ENCODE measurements around the gene RCSD1. TPM values are rescaled to one million over a fixed set of nuclear protein-coding genes. Genes with fewer than 3 reads are reported as not detected.

Gene RCSD1
- total and polyA plus RNA-seq, 2 donors from 2014 or later, result 3.9 to 18.3 TPM

DNA sequence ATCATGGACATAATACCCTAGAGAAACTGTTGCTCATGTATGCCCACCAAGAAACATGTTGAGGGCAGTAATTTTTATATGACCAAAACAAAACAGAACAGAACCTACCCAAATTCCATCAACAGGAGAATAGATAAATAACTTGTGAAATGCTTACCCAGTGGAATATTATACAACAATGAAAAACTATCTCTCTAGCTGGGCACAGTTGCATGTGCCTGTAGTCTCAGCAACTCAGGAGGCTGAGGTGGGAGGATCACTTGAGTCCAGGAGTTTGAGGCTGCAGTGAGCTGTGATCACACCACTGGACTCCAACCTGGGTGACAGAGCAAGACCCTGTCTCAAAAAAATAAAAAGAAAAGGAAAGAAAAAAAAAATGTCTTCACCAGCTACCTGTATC lies 37.6 kb upstream of the RCSD1 start:
- H3K27ac ChIP-seq (ENCODE audit: low read depth in 2 of 2, low read length in 2 of 2), result no peak overlapping the region
- no peak for DNase-seq
- H3K36me3 ChIP-seq (ENCODE audit: control insufficient read depth in 2 of 3, insufficient read depth in 3 of 3, low read length in 3 of 3), result no peaks in the 10 kb centered on the region
- H3K4me3 ChIP-seq (ENCODE audit: low read length in 3 of 3), result no peak overlapping the region
- no peaks in the 10 kb centered on the region for H3K9me3 ChIP-seq (ENCODE audit: control insufficient read depth in 2 of 3, insufficient read depth in 1 of 3, low read length in 3 of 3)
- no peaks in the 10 kb centered on the region for H3K27me3 ChIP-seq (ENCODE audit: control insufficient read depth, insufficient read depth, low read length)
- H3K4me1 ChIP-seq (ENCODE audit: control insufficient read depth in 2 of 3, insufficient read depth in 2 of 3, low read depth in 1 of 3, low read length in 3 of 3), result no peaks in the 10 kb centered on the region
- TF ChIP-seq, protein P1, sequence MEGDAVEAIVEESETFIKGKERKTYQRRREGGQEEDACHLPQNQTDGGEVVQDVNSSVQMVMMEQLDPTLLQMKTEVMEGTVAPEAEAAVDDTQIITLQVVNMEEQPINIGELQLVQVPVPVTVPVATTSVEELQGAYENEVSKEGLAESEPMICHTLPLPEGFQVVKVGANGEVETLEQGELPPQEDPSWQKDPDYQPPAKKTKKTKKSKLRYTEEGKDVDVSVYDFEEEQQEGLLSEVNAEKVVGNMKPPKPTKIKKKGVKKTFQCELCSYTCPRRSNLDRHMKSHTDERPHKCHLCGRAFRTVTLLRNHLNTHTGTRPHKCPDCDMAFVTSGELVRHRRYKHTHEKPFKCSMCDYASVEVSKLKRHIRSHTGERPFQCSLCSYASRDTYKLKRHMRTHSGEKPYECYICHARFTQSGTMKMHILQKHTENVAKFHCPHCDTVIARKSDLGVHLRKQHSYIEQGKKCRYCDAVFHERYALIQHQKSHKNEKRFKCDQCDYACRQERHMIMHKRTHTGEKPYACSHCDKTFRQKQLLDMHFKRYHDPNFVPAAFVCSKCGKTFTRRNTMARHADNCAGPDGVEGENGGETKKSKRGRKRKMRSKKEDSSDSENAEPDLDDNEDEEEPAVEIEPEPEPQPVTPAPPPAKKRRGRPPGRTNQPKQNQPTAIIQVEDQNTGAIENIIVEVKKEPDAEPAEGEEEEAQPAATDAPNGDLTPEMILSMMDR (IDR thresholded peaks at IDR 0.05; ENCODE audit: borderline replicate concordance, extremely low read depth, insufficient read depth), result no peak
- H3K9ac ChIP-seq (ENCODE audit: low read length in 3 of 3), result no peak overlapping the region
- FAIRE-seq, result no peak
- intact Hi-C loops (cut with DNase I), result no loop called here

DNA sequence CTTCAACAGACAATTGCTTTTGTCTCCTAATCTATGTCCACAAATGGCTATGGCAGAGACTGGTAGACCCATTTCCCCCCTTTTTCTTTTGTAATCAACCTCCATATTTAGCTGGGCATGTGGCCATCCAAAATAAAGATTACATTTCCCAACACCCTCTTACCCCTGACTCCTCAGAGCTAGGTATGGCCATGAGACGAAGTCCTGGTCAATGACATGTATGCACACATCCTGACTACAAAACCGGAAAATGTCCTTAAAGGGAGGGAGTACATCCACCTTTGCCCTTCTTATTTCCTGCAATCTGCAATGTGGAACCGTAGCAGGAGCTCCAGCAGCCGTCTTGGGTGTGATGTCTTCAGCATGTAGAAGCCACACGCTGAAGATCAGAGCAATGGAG lies 36.2 kb upstream of the RCSD1 start:
- H3K9me3 ChIP-seq (ENCODE audit: control insufficient read depth in 2 of 3, insufficient read depth in 1 of 3, low read length in 3 of 3), result no peaks in the 10 kb centered on the region
- TF ChIP-seq, protein P1 (IDR thresholded peaks at IDR 0.05; ENCODE audit: borderline replicate concordance, extremely low read depth, insufficient read depth), result no peak
- FAIRE-seq, result no peak

DNA sequence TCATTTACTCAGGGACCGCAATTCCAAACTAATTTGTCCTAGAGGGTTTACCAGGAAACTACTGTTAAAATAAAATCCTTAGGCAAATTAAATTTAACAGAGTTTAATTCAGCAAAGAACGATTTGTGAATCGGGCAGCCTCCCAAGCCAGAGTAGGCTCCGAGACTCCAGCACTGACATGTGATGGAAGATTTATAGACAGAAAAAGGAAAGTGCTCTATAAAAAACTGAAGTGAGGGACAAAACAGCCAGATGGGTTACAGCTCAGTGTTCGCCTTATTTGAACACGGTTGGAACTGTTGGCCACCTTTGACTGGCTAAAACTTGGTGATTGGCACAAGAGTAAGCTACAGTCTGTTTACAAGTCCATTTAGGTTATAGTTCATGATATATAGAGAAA lies 35.2 kb upstream of the RCSD1 start:
- intact Hi-C loops (cut with DNase I), result no loop called here
- no peak overlapping the region for H3K9ac ChIP-seq (ENCODE audit: low read length in 3 of 3)
- no peaks in the 10 kb centered on the region for H3K27me3 ChIP-seq (ENCODE audit: control insufficient read depth, insufficient read depth, low read length)
- peak in 2 of 5 donors; percentile 25 to 70 for DNase-seq
- no peaks in the 10 kb centered on the region for H3K9me3 ChIP-seq (ENCODE audit: control insufficient read depth in 2 of 3, insufficient read depth in 1 of 3, low read length in 3 of 3)
- H3K27ac ChIP-seq (ENCODE audit: low read depth in 2 of 2, low read length in 2 of 2), result no peak overlapping the region
- H3K4me3 ChIP-seq (ENCODE audit: low read length in 3 of 3), result no peak overlapping the region
- no peak for FAIRE-seq
- H3K36me3 ChIP-seq (ENCODE audit: control insufficient read depth in 2 of 3, insufficient read depth in 3 of 3, low read length in 3 of 3), result no peaks in the 10 kb centered on the region
- no peaks in the 10 kb centered on the region for H3K4me1 ChIP-seq (ENCODE audit: control insufficient read depth in 2 of 3, insufficient read depth in 2 of 3, low read depth in 1 of 3, low read length in 3 of 3)
- TF ChIP-seq, protein P1 (IDR thresholded peaks at IDR 0.05; ENCODE audit: borderline replicate concordance, extremely low read depth, insufficient read depth), result no peak

More for the DNA sequence above, 36.2 kb upstream of the RCSD1 start:
- H3K27me3 ChIP-seq (ENCODE audit: control insufficient read depth, insufficient read depth, low read length), result no peaks in the 10 kb centered on the region
- H3K9ac ChIP-seq (ENCODE audit: low read length in 3 of 3), result no peak overlapping the region
- H3K36me3 ChIP-seq (ENCODE audit: control insufficient read depth in 2 of 3, insufficient read depth in 3 of 3, low read length in 3 of 3), result no peaks in the 10 kb centered on the region
- intact Hi-C loops (cut with DNase I), result no loop called here
- no peak for DNase-seq
- H3K4me3 ChIP-seq (ENCODE audit: low read length in 3 of 3), result no peak overlapping the region
- H3K27ac ChIP-seq (ENCODE audit: low read depth in 2 of 2, low read length in 2 of 2), result no peak overlapping the region
- H3K4me1 ChIP-seq (ENCODE audit: control insufficient read depth in 2 of 3, insufficient read depth in 2 of 3, low read depth in 1 of 3, low read length in 3 of 3), result no peaks in the 10 kb centered on the region

Data from kidney (tissue), 14 donors.